Measurements from ENCODE around the gene EBF3.

DNA sequence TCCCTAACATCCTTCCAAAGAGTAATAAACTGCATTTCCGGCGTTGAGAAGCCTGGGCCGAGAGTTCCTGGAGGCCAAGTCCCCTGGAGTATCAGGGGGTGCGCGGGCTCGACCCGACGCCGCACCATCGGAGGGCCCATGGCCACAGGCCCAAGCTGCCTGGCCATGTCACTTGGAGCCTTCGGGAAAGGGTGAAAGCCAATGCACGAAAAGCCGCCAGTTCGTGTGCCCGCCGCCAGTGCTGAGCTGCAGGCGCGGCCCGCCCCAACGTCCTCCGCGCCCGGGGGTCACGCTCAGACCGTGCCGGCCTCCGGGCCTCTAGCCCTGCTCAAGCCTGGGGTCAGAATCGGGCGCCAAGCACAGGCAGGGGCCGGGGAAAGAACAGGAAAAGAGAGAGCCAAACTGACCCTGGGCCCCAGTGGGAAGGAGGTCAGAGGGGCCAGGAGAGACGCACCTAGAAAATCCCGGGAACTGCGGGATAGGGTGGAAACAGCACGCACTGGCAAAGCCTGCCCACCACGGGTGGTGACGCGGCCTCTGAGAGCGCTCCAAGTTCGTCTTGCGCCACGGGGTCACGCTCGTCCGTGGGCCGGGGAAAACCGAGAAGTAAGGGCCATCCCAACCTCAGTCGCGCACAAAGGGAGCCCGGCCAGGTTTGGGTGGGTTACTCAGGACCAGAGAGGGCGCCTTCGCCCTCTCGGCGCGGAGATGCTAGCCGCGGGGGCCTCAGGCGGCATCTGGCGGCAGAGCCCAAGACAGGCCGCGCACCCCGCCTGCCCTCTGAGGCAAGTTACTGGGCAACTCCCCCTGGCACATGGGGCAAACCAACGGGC lies 4.2 kb upstream of the EBF3 start:
- TF ChIP-seq, protein P1, sequence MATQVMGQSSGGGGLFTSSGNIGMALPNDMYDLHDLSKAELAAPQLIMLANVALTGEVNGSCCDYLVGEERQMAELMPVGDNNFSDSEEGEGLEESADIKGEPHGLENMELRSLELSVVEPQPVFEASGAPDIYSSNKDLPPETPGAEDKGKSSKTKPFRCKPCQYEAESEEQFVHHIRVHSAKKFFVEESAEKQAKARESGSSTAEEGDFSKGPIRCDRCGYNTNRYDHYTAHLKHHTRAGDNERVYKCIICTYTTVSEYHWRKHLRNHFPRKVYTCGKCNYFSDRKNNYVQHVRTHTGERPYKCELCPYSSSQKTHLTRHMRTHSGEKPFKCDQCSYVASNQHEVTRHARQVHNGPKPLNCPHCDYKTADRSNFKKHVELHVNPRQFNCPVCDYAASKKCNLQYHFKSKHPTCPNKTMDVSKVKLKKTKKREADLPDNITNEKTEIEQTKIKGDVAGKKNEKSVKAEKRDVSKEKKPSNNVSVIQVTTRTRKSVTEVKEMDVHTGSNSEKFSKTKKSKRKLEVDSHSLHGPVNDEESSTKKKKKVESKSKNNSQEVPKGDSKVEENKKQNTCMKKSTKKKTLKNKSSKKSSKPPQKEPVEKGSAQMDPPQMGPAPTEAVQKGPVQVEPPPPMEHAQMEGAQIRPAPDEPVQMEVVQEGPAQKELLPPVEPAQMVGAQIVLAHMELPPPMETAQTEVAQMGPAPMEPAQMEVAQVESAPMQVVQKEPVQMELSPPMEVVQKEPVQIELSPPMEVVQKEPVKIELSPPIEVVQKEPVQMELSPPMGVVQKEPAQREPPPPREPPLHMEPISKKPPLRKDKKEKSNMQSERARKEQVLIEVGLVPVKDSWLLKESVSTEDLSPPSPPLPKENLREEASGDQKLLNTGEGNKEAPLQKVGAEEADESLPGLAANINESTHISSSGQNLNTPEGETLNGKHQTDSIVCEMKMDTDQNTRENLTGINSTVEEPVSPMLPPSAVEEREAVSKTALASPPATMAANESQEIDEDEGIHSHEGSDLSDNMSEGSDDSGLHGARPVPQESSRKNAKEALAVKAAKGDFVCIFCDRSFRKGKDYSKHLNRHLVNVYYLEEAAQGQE (IDR thresholded peaks at IDR 0.05; ENCODE audit: unreplicated experiment), result no peak
- TF ChIP-seq EZH2 (IDR thresholded peaks at IDR 0.05; ENCODE audit: low read depth, unreplicated experiment) (no peak), POLR2AphosphoS5 (IDR thresholded peaks at IDR 0.05; ENCODE audit: low read depth) (no peak), CTCF (conservative IDR thresholded peaks at IDR 0.05; ENCODE audit: low read depth in 2 of 2) (peak in 1 of 2 experiments; percentile 38; a peak in 2 of 4 replicates), ETS1 (IDR thresholded peaks at IDR 0.05) (no peak), CREB1 (CRISPR knock-in tag; IDR thresholded peaks at IDR 0.05; ENCODE audit: low read depth) (no peak), NANOG (IDR thresholded peaks at IDR 0.05; ENCODE audit: borderline replicate concordance) (no peak), EZH2phosphoT487 (IDR thresholded peaks at IDR 0.05; ENCODE audit: unreplicated experiment) (no peak)
